ENCODE results near the gene PDZD7.

DNA sequence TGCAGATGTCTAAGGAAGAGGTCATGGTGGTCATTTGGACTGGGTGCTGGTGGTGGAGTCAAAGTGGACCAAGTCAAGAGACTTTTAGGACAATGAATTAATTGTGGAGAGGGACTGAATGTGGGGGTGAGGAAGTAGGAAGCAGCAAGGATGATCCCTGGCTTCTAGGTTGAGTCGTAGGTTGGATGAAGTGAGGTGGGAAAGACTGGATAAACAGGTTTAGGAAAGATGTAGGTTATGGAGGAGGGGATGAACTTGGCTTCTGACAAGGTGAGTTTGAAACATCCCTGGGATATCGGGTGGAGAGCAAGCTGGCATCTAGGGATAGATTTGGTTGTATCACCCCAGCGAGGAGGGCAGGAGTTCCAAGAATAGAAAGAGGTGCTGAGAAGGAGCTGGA, 54.0 kb downstream of the PDZD7 start:
- TF ChIP-seq EZH2 (IDR thresholded peaks at IDR 0.05; ENCODE audit: borderline replicate concordance, low read depth, low read length, severe bottlenecking): no peak
- TF ChIP-seq, protein P1, sequence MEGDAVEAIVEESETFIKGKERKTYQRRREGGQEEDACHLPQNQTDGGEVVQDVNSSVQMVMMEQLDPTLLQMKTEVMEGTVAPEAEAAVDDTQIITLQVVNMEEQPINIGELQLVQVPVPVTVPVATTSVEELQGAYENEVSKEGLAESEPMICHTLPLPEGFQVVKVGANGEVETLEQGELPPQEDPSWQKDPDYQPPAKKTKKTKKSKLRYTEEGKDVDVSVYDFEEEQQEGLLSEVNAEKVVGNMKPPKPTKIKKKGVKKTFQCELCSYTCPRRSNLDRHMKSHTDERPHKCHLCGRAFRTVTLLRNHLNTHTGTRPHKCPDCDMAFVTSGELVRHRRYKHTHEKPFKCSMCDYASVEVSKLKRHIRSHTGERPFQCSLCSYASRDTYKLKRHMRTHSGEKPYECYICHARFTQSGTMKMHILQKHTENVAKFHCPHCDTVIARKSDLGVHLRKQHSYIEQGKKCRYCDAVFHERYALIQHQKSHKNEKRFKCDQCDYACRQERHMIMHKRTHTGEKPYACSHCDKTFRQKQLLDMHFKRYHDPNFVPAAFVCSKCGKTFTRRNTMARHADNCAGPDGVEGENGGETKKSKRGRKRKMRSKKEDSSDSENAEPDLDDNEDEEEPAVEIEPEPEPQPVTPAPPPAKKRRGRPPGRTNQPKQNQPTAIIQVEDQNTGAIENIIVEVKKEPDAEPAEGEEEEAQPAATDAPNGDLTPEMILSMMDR (IDR thresholded peaks at IDR 0.05; ENCODE audit: borderline replicate concordance, extremely low read depth, low read length, poor library complexity, severe bottlenecking): no peak
